ENCODE data around the gene GCNT1. TPM values are rescaled to one million over a fixed set of nuclear protein-coding genes. Genes with fewer than 3 reads are reported as not detected.
"Not testable (repeated sequence)": the region's sequence is repeated elsewhere in the genome, so short reads cannot be mapped to it uniquely, and the experiment has no call there.

GCNT1 gene
- total and polyA plus RNA-seq, 7 donors = 0.11 to 2.6 (median 1.1) TPM

GRCh38 chr9:76474419-76474818 is 15.4 kb downstream of the GCNT1 start:
- Histone ChIP-seq H3K27me3 (ENCODE audit: insufficient read depth in 3 of 3, low read length in 2 of 3) (no peaks in the 10 kb centered on the region), H3K4me3 (no peak overlapping the region), H3K9me3 (no peaks in the 10 kb centered on the region), H3K36me3 (ENCODE audit: insufficient read depth in 1 of 2, low read depth in 1 of 2) (no peaks in the 10 kb centered on the region), H3K4me1 (no peaks in the 10 kb centered on the region), H3K27ac (no peak overlapping the region)
- DNase-seq = no peak
- intact Hi-C loops (cut with DNase I) = no loop called here
- 87 to 93% (median 90%) methylated on average over 3 of the region's 3 CpGs for WGBS, 3 donors
- no peak for ATAC-seq
- TF ChIP-seq CTCF (IDR thresholded peaks at IDR 0.05) = no peak

GRCh38 chr9:76475686-76476085 is 16.7 kb downstream of the GCNT1 start:
- Histone ChIP-seq H3K27me3 (ENCODE audit: insufficient read depth in 3 of 3, low read length in 2 of 3) (no peaks in the 10 kb centered on the region), H3K4me1 (no peaks in the 10 kb centered on the region), H3K4me3 (no peak overlapping the region), H3K27ac (no peak overlapping the region), H3K36me3 (ENCODE audit: insufficient read depth in 1 of 2, low read depth in 1 of 2) (no peaks in the 10 kb centered on the region), H3K9me3 (no peaks in the 10 kb centered on the region)
- WGBS, 3 donors = 85 to 95% (median 86%) methylated on average over 4 of the region's 4 CpGs
- TF ChIP-seq CTCF (IDR thresholded peaks at IDR 0.05) = no peak
- intact Hi-C loops (cut with DNase I) = no loop called here
- ATAC-seq = no peak
- DNase-seq = no peak

- H3K9me3 ChIP-seq; H3K4me3 ChIP-seq; ATAC-seq; H3K27me3 ChIP-seq (ENCODE audit: insufficient read depth in 3 of 3, low read length in 2 of 3); intact Hi-C loops (cut with DNase I); H3K36me3 ChIP-seq (ENCODE audit: insufficient read depth in 1 of 2, low read depth in 1 of 2); DNase-seq; H3K4me1 ChIP-seq; H3K27ac ChIP-seq: not testable (repeated sequence)
- WGBS, 3 donors = 84 to 93% (median 84%) methylated on average over 7 of the region's 7 CpGs
Observed at GRCh38 chr9:76477818-76478217, 18.8 kb downstream of the GCNT1 start.

- WGBS, 3 donors = 94 to 97% (median 95%) methylated on average over 10 of the region's 10 CpGs
- Histone ChIP-seq H3K27me3 (ENCODE audit: insufficient read depth in 3 of 3, low read length in 2 of 3) (no peaks in the 10 kb centered on the region), H3K4me1 (no peaks in the 10 kb centered on the region), H3K36me3 (ENCODE audit: insufficient read depth in 1 of 2, low read depth in 1 of 2) (no peaks in the 10 kb centered on the region), H3K27ac (no peak overlapping the region), H3K4me3 (no peak overlapping the region), H3K9me3 (peaks cover 4% of the 10 kb centered on the region)
- no peak for ATAC-seq
- intact Hi-C loops (cut with DNase I) = no loop called here
- DNase-seq = no peak
- no peak for TF ChIP-seq CTCF (IDR thresholded peaks at IDR 0.05)
Observed at GRCh38 chr9:76478226-76478625, 19.2 kb downstream of the GCNT1 start.

- WGBS, 3 donors = 98 to 100% (median 100%) methylated on average over 1 of the region's 2 CpGs
- intact Hi-C loops (cut with DNase I); H3K27me3 ChIP-seq (ENCODE audit: insufficient read depth in 3 of 3, low read length in 2 of 3); DNase-seq; H3K36me3 ChIP-seq (ENCODE audit: insufficient read depth in 1 of 2, low read depth in 1 of 2); H3K27ac ChIP-seq; H3K9me3 ChIP-seq; ATAC-seq; H3K4me1 ChIP-seq; H3K4me3 ChIP-seq: not testable (repeated sequence)
Observed at GRCh38 chr9:76479337-76479736, 20.4 kb downstream of the GCNT1 start.

- no peaks in the 10 kb centered on the region for H3K27me3 ChIP-seq (ENCODE audit: insufficient read depth in 3 of 3, low read length in 2 of 3)
- no peaks in the 10 kb centered on the region for H3K36me3 ChIP-seq (ENCODE audit: insufficient read depth in 1 of 2, low read depth in 1 of 2)
- no peak for ATAC-seq
- H3K27ac ChIP-seq = no peak overlapping the region
- H3K9me3 ChIP-seq = peaks cover 4% of the 10 kb centered on the region
- H3K4me1 ChIP-seq = no peaks in the 10 kb centered on the region
- TF ChIP-seq CTCF (IDR thresholded peaks at IDR 0.05) = no peak
- no peak overlapping the region for H3K4me3 ChIP-seq
- WGBS, 3 donors = 85 to 93% (median 93%) methylated on average over 2 of the region's 2 CpGs
- no peak for DNase-seq
- intact Hi-C loops (cut with DNase I) = no loop called here
Observed at GRCh38 chr9:76486151-76486550, 27.2 kb downstream of the GCNT1 start.
